ENCODE measurements around the gene RERE. TPM values are rescaled to one million over a fixed set of nuclear protein-coding genes. Genes with fewer than 3 reads are reported as not detected.

RERE gene
- polyA plus RNA-seq (2011; rRNA removed) (14.3 and 20.6 TPM in 2 replicates), polyA minus RNA-seq (2011; rRNA and poly(A)+ RNA removed) (92.5 and 93.5 TPM in 2 replicates)

GRCh38 chr1:8817412-8818324 lies at the start of gene RERE:
Gene RERE (minus strand): TSS chr1:8817640.
- ChIA-PET POLR2A (interaction anchor here (0.5 to 2.0 kb wide), 14 partner anchors 22 to 369 kb away, joined by 3 to 25 read pairs (median 6); no protein-coding TSS in a partner anchor), CTCF (interaction anchor here (0.8 kb wide), 1 partner anchor 87 kb away, joined by 3 read pairs; no protein-coding TSS in a partner anchor)
- H3K27me3 ChIP-seq (ENCODE audit: control insufficient read depth, insufficient read depth, low read length), result no peaks in the 10 kb centered on the region
- DNase-seq (ENCODE audit: low read depth, low spot score), result peak; percentile 86
- no peaks in the 10 kb centered on the region for H3K9me3 ChIP-seq (ENCODE audit: control insufficient read depth, insufficient read depth, low read length)
- peak within 1 kb of the TSS; percentile 85 for H3K4me3 ChIP-seq (ENCODE audit: low read depth, low read length)
- H3K27ac ChIP-seq (ENCODE audit: low read depth, low read length), result peak within 1 kb of the TSS; percentile 80
- TF ChIP-seq, protein P1, sequence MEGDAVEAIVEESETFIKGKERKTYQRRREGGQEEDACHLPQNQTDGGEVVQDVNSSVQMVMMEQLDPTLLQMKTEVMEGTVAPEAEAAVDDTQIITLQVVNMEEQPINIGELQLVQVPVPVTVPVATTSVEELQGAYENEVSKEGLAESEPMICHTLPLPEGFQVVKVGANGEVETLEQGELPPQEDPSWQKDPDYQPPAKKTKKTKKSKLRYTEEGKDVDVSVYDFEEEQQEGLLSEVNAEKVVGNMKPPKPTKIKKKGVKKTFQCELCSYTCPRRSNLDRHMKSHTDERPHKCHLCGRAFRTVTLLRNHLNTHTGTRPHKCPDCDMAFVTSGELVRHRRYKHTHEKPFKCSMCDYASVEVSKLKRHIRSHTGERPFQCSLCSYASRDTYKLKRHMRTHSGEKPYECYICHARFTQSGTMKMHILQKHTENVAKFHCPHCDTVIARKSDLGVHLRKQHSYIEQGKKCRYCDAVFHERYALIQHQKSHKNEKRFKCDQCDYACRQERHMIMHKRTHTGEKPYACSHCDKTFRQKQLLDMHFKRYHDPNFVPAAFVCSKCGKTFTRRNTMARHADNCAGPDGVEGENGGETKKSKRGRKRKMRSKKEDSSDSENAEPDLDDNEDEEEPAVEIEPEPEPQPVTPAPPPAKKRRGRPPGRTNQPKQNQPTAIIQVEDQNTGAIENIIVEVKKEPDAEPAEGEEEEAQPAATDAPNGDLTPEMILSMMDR (IDR thresholded peaks at IDR 0.05; ENCODE audit: low read depth, low read length), result no peak

DNA sequence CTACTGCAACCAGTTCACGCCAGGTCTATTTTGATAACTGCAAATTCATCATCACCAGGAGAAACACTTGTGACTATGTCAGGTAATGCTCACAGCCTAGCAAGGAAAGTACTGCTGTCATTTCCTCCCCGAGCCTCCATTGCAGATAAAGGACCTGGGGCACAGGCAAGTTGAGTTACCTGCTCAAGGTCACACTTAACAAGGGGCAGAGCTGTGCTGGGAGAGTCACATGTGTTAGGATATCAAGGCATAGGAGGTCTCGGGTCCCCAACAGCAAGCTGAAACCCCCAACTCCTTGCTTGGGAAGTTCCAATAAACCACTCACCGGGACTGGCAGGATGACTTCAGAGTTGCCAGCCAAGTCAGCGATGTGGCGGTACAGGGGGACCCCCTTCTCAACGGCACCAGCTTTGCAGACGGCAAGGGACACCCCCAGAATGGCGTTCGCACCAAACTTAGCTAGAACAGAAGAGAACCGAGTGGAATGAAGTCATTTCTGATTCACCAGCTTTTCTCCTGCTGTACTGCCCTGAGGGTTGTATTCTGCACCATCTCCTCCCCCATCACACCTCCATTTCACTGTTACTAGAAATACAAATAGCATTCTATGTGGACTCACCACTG lies 49.5 kb upstream of the RERE start:
- CTCF ChIA-PET, result interaction anchor here (0.8 to 11.2 kb wide), 2 partner anchors 9 to 16 kb away, joined by 5 to 82 read pairs; no protein-coding TSS in a partner anchor
- Histone ChIP-seq H3K27ac (ENCODE audit: low read depth, low read length) (no peak overlapping the region), H3K9me3 (ENCODE audit: control insufficient read depth, insufficient read depth, low read length) (no peaks in the 10 kb centered on the region), H3K27me3 (ENCODE audit: control insufficient read depth, insufficient read depth, low read length) (no peaks in the 10 kb centered on the region), H3K4me3 (ENCODE audit: low read depth, low read length) (no peak overlapping the region)
- POLR2A ChIA-PET, result interaction anchor here (1.6 to 2.7 kb wide), 2 partner anchors 9 to 12 kb away, joined by 6 to 12 read pairs; partner anchors contain the start of gene ENO1
- no peak for DNase-seq (ENCODE audit: low read depth, low spot score)
- TF ChIP-seq, protein P1 (IDR thresholded peaks at IDR 0.05; ENCODE audit: low read depth, low read length), result no peak

GRCh38 chr1:8866173-8866791 lies 48.8 kb upstream of the RERE start:
- Histone ChIP-seq H3K27me3 (ENCODE audit: control insufficient read depth, insufficient read depth, low read length) (no peaks in the 10 kb centered on the region), H3K27ac (ENCODE audit: low read depth, low read length) (no peak overlapping the region), H3K9me3 (ENCODE audit: control insufficient read depth, insufficient read depth, low read length) (no peaks in the 10 kb centered on the region), H3K4me3 (ENCODE audit: low read depth, low read length) (no peak overlapping the region)
- POLR2A ChIA-PET, result interaction anchor here (0.6 to 2.7 kb wide), 3 partner anchors 9 to 852 kb away, joined by 3 to 12 read pairs (median 4); no protein-coding TSS in a partner anchor
- TF ChIP-seq, protein P1 (IDR thresholded peaks at IDR 0.05; ENCODE audit: low read depth, low read length), result no peak
- CTCF ChIA-PET, result interaction anchor here (0.6 to 11.2 kb wide), 5 partner anchors 8 to 402 kb away, joined by 3 to 82 read pairs (median 3); no protein-coding TSS in a partner anchor
- no peak for DNase-seq (ENCODE audit: low read depth, low spot score)

GRCh38 chr1:8864713-8865344 lies 47.4 kb upstream of the RERE start:
- ChIA-PET CTCF (interaction anchor here (0.7 to 11.2 kb wide), 3 partner anchors 14 to 140 kb away, joined by 3 to 82 read pairs (median 11); no protein-coding TSS in a partner anchor), POLR2A (interaction anchor here (0.5 to 2.8 kb wide), 4 partner anchors 12 to 269 kb away, joined by 3 to 10 read pairs (median 5); partner anchors contain the start of gene ENO1)
- TF ChIP-seq, protein P1 (IDR thresholded peaks at IDR 0.05; ENCODE audit: low read depth, low read length), result no peak
- DNase-seq (ENCODE audit: low read depth, low spot score), result no peak
- no peaks in the 10 kb centered on the region for H3K9me3 ChIP-seq (ENCODE audit: control insufficient read depth, insufficient read depth, low read length)
- no peaks in the 10 kb centered on the region for H3K27me3 ChIP-seq (ENCODE audit: control insufficient read depth, insufficient read depth, low read length)
- no peak overlapping the region for H3K4me3 ChIP-seq (ENCODE audit: low read depth, low read length)
- H3K27ac ChIP-seq (ENCODE audit: low read depth, low read length), result no peak overlapping the region

Data from AG04450 (cell line).